ENCODE data around the gene UBTD1.

Gene UBTD1

DNA sequence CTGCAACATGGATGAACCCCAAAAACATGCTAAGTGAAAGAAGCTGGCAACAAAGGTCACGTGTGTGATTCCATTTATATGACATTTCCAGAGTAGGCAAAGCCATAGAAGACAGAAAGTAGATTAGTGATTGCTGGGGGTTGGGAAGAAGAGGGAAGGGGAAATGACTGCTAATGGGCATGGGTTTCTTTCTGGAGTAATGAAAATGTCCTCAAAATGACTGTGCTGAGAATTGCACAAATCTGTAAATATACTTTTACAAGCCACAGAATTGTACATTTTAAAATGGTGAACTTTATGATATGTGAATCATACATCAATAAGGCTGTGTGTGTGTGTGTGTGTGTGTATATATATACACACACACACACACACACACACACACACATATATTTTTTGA, 16.3 kb upstream of the UBTD1 start:
- no peak for DNase-seq (ENCODE audit: low read depth in 2 of 2)

DNA sequence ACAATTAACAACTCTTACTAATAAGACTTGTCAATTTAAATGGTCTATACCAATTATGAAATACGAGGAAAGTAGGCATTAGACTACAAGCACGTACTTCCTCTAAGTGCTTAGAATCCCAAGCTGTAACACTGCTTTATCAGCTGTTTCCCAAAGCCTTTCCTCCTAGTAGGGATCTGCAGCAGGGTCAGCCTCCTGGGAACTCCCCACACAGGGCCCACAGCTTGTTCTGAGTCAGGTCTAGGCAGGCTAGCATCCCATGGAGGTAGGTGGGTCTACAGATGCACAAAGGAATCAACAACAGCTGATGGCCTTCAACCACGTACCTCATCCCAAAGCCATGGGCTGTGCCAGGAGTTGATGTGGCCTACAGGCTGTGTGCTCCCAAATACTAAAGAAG, 15.2 kb upstream of the UBTD1 start:
- DNase-seq (ENCODE audit: low read depth in 2 of 2) = no peak

DNA sequence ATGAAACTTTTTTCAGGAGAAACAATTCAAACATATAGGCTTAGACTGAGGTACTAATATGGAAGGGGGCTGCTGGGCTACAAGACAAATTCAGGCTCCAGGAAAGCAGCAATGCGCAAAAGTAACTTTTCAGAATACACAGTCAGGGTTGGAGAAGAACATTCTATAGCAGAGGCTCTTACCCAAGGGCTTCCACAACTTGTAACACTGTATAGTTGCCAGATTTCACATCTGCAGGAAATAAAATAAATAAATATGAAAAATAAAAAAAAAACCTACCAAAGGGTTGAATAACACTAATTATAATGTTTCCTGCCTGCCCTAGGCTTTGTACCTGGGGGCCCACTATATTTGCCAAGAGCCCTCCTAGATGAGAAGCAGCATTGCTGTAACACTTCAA, 14.8 kb upstream of the UBTD1 start:
- no peak for DNase-seq (ENCODE audit: low read depth in 2 of 2)

- DNase-seq (ENCODE audit: low read depth in 2 of 2) = no peak
These were observed 13.0 kb upstream of the UBTD1 start for GRCh38 chr10:97485647-97486281.

DNA sequence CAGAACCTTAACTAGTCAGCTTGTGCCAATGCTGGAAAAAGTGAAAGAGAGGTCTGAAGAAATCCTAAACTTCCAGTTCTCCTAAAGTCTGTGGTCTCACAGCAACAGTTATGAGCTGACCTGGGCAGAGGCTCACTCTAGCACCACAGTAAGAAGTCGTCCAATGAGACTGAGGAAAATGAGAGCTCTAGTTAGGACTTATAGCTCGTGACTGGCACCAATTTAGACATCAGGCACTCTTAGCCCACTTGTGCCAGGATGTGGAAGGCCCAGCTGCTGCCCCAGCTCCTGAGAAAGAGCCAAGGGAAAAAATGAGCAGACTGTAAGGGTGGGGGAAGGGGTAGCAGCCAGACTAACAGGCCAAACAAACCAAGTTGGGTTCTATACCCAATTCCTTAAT, 8.1 kb upstream of the UBTD1 start:
- DNase-seq (ENCODE audit: low read depth in 2 of 2) = no peak

DNA sequence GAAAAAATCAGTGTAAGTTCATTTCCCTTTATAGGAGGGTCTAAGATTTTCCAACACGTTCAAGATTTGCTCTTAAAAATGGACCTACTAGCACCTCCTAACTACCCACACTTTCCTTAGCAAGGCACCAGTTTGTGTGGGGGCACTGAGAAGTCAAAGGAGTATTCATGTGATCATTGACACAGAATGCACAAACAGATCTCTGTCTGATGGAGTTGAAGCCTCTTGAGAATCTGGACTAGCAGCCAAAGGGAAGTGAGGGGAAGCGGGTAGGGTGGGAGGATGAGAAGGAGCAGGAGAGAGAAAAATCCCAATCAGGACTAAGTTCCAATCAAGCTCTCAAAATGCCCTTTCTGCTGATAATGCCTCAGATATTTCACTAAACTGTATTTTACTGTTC, 4.6 kb upstream of the UBTD1 start:
- no peak for DNase-seq (ENCODE audit: low read depth in 2 of 2)

GRCh38 chr10:97494863-97495506, 3.7 kb upstream of the UBTD1 start:
- DNase-seq (ENCODE audit: low read depth in 2 of 2) = no peak

DNA sequence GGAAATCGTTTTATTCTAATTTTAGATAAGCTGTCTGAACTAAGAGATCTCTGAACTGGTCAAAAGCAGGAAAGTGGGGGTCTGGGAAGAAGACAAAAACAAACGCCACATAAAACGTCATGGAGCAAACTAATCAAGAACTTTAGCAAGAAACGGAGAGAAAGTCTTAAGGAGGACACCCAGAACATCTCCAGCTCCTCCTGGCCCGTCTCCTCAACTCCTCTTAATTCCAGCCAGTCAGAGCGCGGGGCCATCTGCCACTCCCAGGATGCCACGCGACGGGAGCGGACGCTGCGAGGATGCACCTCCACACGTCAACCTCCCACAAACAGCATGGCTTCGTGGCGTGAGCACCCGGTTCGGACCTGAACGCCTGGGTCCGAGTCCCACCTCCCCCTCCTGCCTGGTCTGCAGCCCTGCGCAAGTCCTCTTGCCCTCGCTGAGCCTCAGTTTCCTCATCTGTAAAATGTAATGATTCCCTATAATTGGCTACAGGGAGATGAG, 1.1 kb upstream of the UBTD1 start:
- DNase-seq (ENCODE audit: low read depth in 2 of 2) = peak in 1 of 2 donors; percentile 20

- DNase-seq (ENCODE audit: low read depth in 2 of 2) = peak; percentile 98 to 99
These were observed 466 bp upstream of the UBTD1 start, which contains the start of gene MMS19 for GRCh38 chr10:97498076-97498840. Gene MMS19, minus strand, starts transcription at chr10:97498422. Its CDS starts 38 bp downstream, at chr10:97498384.

DNA sequence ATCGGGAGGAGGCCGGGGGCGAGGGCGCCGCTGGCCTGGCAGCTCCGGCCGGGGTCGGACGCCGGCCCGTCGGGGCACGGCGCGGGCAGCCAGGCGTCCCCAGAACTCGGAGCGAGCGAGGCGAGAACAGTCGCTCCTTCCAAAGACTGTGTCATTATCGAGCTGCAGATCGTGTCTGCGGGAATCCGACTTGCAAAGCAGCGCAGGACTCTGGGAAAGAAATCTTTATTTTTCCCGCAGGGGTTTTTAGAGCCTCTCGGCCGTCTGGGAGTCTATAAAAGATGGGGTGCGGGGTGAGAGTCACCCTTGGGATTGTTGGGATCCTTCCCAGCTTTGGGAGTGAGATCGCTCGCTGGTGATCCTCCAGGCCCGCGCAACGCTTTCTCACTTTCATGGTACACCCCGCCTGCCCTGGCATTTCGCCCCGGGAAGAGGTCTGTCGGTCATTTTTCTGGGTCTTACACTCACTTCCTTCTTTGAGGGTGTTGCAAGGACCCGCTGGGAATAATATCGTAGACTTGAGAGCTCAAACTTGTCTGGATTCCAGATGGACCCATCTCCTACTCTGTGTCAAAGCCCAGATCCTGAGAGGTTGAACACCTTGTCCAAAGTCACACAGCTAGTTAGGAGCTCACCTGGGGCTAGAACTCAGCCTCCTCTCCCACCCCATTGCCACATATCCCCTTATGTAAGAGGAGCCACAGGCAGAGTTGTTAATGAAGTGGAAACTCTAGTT, 1.0 kb downstream of the UBTD1 start:
- no peak for DNase-seq (ENCODE audit: low read depth in 2 of 2)

DNA sequence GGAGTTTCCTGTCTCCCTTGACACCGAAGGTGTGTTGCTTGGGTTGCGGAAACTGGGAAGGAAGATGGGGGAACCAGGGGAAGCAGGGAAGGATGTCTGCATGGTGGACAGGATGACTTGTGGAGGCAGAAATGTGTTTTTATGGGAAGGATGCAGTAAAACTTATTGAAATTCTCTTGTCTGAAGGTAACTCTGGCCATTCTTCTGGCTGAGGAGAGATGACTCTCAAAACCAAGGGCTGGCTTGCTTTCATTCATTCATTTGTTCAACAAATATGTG, 1.5 kb downstream of the UBTD1 start:
- DNase-seq (ENCODE audit: low read depth in 2 of 2) = no peak

DNA sequence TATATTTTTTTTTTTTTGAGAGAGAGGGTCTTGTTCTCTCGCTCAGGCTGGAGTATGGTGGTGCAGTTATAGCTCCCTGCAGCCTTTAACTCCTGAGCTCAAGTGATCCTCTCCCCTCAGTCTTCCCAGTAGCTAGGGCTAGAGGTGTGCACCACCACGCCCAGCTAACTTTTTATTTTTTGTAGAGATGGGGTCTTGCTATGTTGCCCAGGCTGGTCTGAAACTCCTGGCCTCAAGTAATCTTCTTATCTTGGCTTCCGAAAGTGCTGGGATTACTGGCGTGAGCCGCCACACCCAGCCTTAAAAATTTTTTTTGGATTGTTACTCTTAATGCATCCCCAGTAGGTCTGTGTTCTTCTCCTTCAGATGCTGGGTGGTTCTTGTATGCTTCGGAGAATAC, 4.2 kb downstream of the UBTD1 start:
- no peak for DNase-seq (ENCODE audit: low read depth in 2 of 2)

DNA sequence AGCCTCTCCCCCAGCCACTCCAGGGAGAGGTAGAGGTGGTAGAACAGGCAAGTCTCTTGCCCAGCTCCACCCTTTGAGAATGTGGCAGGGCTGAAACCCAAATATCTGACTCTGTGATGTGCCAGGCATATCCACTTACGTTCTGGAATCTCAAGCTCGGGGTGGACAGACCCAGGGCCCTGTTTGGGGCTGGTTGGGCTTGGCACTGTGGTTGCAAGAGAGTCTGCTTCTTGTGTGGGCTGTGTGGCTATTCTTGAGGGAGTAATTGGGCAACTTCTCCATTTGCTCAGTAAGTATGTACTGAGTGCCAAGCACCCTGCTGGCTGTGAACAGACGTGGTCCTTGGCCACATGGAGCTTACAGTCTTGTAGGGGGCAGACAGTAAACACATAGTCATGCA, 4.7 kb downstream of the UBTD1 start:
- DNase-seq (ENCODE audit: low read depth in 2 of 2) = no peak

DNA sequence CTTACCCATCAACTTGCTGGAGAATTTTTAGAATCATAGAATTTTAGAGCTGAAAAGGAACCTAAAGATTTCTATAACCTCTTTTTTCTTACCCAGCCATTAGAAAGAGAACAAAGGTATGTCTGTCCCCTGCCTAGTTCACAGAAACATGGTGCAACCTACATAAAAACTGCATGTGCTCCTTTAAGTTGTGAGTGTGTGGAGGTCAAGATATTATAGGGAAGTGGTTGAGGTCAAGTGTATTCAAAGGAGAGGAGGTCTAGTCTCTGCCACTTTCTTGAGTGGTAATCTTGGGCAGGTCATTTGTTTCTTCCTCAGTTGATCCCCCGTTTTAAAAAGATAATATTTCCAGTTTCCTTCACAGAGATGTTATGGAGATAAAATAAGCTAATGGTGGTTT, 6.4 kb downstream of the UBTD1 start:
- no peak for DNase-seq (ENCODE audit: low read depth in 2 of 2)

DNA sequence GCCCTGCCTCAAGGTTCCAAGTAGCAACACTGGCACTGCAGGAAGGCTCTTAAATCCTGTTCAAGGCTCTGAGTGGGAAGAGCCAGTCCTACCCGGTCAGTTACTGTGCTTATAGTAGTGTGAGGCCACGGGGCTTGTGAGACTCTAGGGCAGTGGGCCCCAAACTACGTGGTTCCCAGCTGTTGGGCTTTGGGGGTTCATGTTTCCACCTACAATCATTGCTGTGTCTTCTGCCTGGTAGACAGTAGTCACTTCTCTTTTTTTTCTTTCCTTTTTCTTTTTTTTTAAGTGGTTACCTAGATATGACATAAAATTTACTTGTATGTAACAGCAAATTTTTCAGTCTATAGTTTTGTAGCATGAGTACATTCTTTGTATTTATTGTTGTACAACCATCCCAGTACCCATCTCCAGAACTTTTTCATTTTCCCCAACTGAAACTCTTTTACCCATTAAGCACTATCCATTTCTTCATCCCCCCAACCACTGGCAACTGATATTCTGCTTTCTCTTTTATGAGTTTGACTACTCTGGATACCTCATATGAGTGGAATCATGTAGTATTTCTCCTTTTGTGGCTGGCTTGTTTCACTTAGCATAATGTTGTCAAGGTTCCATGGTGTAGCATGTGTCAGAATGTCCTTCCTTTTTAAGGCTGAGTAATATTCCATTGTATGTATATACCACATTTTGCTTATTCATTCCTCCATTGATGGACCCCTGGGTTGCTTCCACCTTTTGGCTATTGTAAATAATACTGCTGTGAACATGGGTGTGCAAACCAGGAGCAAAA, 7.7 kb downstream of the UBTD1 start:
- no peak for DNase-seq (ENCODE audit: low read depth in 2 of 2)

GRCh38 chr10:97508342-97508741, 9.6 kb downstream of the UBTD1 start:
- no peak for DNase-seq (ENCODE audit: low read depth in 2 of 2)

DNA sequence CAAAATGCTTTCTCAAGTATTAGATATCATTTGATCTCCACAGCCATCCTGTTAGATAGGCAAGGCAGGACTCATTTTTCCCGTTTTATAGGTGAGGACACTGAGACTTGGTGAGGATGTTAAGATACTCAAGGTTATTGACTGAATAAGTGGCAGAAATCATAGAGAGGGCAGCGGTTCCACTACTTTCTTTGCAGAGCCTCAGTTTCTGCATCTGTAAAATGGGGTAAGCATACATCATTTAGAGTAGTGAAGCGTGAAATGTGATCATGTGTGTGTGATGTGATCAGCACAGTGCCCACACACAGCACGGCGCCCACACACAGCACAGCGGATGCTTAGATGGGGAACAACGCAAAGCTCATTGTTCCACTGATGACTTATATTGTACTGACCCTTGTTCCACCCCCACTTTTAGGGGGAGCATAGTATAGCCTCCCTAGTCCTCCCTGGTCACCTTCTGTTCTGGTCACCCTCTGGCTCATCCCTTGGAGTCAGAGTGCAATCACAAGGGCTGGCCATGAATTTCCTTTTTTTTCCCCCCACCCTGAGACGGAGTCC, 10.5 kb downstream of the UBTD1 start:
- DNase-seq (ENCODE audit: low read depth in 2 of 2) = no peak

GRCh38 chr10:97510686-97511085, 12.0 kb downstream of the UBTD1 start:
- no peak for DNase-seq (ENCODE audit: low read depth in 2 of 2)

DNA sequence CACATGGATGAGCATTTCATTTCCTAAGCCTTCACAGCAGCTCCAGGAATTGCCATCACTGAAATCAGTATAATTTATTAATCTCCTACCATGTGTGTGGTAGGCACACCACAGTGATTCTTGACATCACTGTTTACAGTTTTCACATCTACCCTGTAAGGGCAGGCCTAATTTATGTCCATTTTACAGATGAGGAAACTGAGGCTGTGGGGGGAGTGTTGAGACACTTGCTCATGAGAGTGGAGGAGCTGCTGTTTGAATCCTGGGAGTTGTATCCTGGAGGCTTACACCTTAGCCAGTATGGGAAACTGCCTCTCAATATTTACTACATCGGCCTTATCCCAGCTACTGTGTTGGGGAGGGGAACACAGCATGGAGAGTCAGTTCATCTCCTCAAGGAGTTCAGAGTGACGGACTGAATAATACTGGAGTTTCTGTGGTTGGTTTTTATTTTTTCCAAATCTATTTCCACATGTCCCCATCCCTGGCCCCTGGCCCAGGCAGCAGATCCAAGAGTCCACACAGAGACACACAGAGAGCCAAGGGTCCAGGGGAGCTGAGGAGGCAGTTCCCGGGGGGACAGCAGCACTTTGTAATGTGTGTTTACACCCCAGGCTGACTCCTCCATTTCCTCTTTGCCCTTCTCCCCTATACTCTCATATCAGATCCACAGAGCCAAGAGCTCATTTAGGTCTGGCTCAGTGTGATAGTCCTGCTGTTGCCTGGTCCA, 13.2 kb downstream of the UBTD1 start:
- DNase-seq (ENCODE audit: low read depth in 2 of 2) = no peak

DNA sequence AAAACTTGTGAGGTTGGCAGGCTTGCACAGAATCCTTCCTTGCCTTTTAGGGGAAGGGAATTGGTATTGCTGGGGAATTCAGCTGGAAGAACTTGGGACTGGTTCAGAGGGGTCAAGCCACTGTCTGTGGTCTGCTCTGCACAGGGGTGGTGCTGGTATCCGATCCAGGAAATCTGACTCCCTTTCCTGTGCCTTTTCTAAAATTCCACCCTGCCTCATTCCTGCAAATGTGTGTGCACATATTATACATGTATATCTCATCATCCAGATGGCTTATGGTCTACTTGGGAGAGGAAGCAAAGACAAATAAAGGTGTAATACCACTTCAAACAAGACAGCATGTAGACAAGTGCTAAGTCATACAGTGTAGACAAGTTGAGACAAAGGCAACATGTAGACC, 14.3 kb downstream of the UBTD1 start:
- DNase-seq (ENCODE audit: low read depth in 2 of 2) = no peak

DNA sequence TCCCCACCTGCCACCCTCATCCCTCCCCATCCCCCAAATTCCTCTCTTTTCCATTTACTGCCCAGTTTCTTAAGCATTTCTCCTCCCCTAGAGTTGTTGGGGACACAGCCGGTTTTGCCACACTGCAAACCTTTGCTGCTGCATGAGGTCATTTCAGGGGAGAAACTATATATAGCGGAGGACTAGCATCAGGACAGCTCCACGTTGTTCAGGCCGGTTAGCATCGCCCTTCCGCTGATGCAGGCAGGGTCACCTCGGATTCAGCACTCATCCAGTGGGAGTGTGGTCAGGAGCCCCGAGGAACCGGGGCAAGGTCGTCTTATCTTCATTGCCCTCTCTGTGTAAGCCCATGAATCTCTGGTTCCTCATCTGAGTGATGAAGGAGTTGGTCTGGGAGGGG, 15.6 kb downstream of the UBTD1 start:
- DNase-seq (ENCODE audit: low read depth in 2 of 2) = no peak
